ENCODE results near the gene LRRC8C. TPM values are rescaled to one million over a fixed set of nuclear protein-coding genes. Genes with fewer than 3 reads are reported as not detected.

Gene LRRC8C
- total RNA-seq, 1 donor from 2014 or later, result 4.6 TPM

DNA sequence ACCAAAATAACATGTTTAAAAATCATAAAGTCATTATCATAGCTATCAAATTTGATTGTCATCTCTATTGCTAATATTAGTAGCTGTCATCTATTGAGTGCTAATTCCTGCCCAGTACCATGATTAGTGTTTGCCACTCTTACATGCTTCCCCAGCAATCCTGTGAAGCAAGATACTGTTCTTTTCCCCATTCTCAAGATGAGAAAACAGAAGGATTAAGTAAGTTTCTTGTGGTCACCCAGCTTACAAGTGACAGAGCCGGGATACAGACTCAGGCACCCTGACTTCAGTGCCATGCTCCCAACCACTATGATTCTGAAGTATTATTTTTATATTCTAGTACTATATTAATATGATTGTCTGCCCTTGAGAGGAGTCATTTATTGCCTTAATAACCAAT is 36.5 kb downstream of the LRRC8C start:
- no peaks in the 10 kb centered on the region for H3K27me3 Mint-ChIP-seq (ENCODE audit: low read depth)
- no peaks in the 10 kb centered on the region for H3K36me3 Mint-ChIP-seq (ENCODE audit: low read depth)
- DNase-seq (ENCODE audit: low read depth, low spot score), result no peak
- H3K4me3 Mint-ChIP-seq, result no peak overlapping the region
- H3K27ac Mint-ChIP-seq (ENCODE audit: unreplicated experiment), result no peak overlapping the region
- TF ChIP-seq CTCF (conservative IDR thresholded peaks at IDR 0.05), result no peak
- no peaks in the 10 kb centered on the region for H3K4me1 Mint-ChIP-seq
- no peaks in the 10 kb centered on the region for H3K9me3 Mint-ChIP-seq

DNA sequence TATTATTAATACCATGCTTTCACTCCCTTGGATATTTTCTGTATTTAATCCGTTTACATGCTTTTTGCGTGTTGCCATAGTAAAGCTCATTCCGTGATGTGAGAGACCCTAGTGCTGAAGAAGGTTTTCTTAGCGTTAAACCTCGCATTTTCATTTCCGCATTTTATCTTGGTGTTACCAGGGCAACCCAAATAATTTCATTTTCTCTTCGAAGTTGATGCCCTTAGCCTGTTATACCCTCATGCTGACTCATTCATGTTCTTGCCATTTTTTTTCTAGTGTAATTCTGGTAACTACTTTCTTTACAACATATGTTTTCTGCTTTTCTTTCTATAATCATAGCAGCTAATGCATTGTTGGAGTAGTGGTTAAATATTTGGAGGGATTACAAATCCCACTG is 37.2 kb downstream of the LRRC8C start:
- Mint-ChIP-seq H3K27ac (ENCODE audit: unreplicated experiment) (no peak overlapping the region), H3K27me3 (ENCODE audit: low read depth) (no peaks in the 10 kb centered on the region), H3K4me3 (no peak overlapping the region), H3K4me1 (no peaks in the 10 kb centered on the region), H3K36me3 (ENCODE audit: low read depth) (no peaks in the 10 kb centered on the region), H3K9me3 (no peaks in the 10 kb centered on the region)
- TF ChIP-seq CTCF (conservative IDR thresholded peaks at IDR 0.05), result no peak
- DNase-seq (ENCODE audit: low read depth, low spot score), result no peak

GRCh38 chr1:89670711-89671110 is 37.8 kb downstream of the LRRC8C start:
- no peaks in the 10 kb centered on the region for H3K4me1 Mint-ChIP-seq
- no peak overlapping the region for H3K27ac Mint-ChIP-seq (ENCODE audit: unreplicated experiment)

DNA sequence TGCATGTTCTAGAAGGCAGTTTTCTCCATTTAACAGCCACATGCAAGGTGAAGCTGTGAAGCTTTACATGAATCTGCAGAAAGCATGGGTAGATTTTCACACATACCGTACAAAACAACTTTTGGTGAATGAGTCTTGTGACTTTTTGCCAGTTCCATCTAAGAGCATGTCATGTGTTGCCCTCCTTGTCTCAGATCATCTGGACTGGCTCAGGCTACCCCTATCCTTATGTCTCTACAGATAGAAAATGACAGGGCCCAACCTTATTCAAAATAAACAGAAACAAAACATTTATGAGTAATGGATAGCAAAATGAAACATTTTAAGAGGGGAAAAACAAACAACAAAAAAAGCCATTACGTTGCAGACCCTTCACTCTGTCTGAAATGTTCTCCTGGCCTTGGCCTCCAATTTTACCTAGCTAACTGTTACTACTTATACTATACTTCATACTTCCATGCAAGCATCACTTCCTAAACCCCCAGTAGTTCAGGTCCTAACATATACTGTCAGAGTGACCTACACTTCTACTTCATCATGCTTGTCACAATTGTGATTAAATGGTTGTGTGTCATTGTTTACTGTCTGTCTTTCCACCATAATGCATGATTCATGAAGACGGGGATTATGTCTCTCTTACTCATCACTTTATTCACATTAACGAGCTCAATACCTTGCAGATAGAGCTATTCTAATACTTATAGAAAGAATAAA is 39.0 kb downstream of the LRRC8C start:
- no peak for TF ChIP-seq CTCF (conservative IDR thresholded peaks at IDR 0.05)

More at GRCh38 chr1:89670711-89671110, 37.8 kb downstream of the LRRC8C start:
- no peaks in the 10 kb centered on the region for H3K27me3 Mint-ChIP-seq (ENCODE audit: low read depth)
- no peak for DNase-seq (ENCODE audit: low read depth, low spot score)
- no peak overlapping the region for H3K4me3 Mint-ChIP-seq
- no peak for TF ChIP-seq CTCF (conservative IDR thresholded peaks at IDR 0.05)
- no peaks in the 10 kb centered on the region for H3K36me3 Mint-ChIP-seq (ENCODE audit: low read depth)
- no peaks in the 10 kb centered on the region for H3K9me3 Mint-ChIP-seq

DNA sequence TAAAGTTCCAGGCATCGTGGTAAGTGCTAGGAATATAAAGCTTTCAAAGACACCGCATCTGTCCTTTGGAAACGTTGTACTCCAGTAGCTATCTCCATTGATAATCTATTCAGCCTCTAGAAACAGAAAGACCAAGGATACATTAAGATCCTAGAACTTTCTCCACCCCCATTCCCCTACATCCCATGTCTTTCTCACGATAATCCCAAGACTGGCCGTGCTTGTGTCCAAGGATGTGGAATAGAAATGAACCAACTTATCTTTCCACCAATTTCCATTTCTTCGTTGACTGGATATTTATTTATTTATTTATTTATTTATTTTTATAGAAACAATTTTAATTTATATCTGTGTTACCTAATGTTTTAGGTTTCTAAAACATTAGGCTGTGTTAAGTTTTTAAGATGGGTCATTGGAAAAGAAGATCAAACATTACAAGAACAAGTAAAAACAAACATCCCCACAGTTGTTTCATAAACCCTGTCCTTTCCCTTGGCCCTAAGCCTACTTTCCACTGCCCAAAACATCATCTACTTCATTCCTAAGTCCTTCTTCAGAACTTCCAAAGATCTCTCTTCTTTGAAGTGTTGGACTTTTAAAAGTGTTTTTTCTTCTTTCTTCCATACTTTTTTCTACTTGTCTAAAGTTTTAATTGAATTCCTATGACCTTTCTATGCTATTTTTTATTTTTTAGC is 39.7 kb downstream of the LRRC8C start:
- no peaks in the 10 kb centered on the region for H3K36me3 Mint-ChIP-seq (ENCODE audit: low read depth)
- DNase-seq (ENCODE audit: low read depth, low spot score), result no peak
- no peaks in the 10 kb centered on the region for H3K27me3 Mint-ChIP-seq (ENCODE audit: low read depth)
- H3K9me3 Mint-ChIP-seq, result no peaks in the 10 kb centered on the region
- no peak overlapping the region for H3K4me3 Mint-ChIP-seq
- TF ChIP-seq CTCF (conservative IDR thresholded peaks at IDR 0.05), result no peak
- no peaks in the 10 kb centered on the region for H3K4me1 Mint-ChIP-seq
- H3K27ac Mint-ChIP-seq (ENCODE audit: unreplicated experiment), result no peak overlapping the region

More for the DNA sequence above, 39.0 kb downstream of the LRRC8C start:
- Mint-ChIP-seq H3K9me3 (no peaks in the 10 kb centered on the region), H3K27ac (ENCODE audit: unreplicated experiment) (no peak overlapping the region), H3K4me1 (no peaks in the 10 kb centered on the region), H3K4me3 (no peak overlapping the region), H3K27me3 (ENCODE audit: low read depth) (no peaks in the 10 kb centered on the region), H3K36me3 (ENCODE audit: low read depth) (no peaks in the 10 kb centered on the region)
- no peak for DNase-seq (ENCODE audit: low read depth, low spot score)
